Uterus (tissue), 4 donors: Measurements from ENCODE around the gene H19. TPM values are rescaled to one million over a fixed set of nuclear protein-coding genes. Genes with fewer than 3 reads are reported as not detected.

Experiments used
- DNase-seq, 2 donors: peaks; one replicate each; pipeline ENCODE4 v3.0.0-alpha.2; 2019 to 2020
- H3K27ac ChIP-seq, 2 donors: fragments of 200-600 bp; sonication (generic); 1 replicate in 1 of 2; 2 replicates in 1 of 2; pipeline ENCODE4 v1.5.1; 2016 to 2018
- H3K27me3 ChIP-seq, 2 donors: fragments of 200-600 bp; sonication (generic); one replicate each; pipeline ENCODE4 v1.5.1; 2018 to 2019; ENCODE audit warnings: control low read depth in 1 of 2
- H3K36me3 ChIP-seq, 2 donors: fragments of 200-600 bp; sonication (generic); one replicate each; pipeline ENCODE4 v1.5.1; 2019; ENCODE audit warnings: control low read depth in 1 of 2
- H3K4me1 ChIP-seq, 2 donors: fragments of 200-600 bp; sonication (generic); one replicate each; pipeline ENCODE4 v1.5.1; 2018 to 2019; ENCODE audit warnings: control low read depth in 1 of 2
- H3K4me3 ChIP-seq, 2 donors: fragments of 200-600 bp; sonication (generic); 1 replicate in 1 of 2; 2 replicates in 1 of 2; pipeline ENCODE4 v1.5.1; 2018 to 2019; ENCODE audit warnings: mild to moderate bottlenecking in 1 of 2
- H3K9me3 ChIP-seq, 2 donors: fragments of 200-600 bp; sonication (generic); one replicate each; pipeline ENCODE4 v1.5.1; 2019; ENCODE audit warnings: control low read depth in 1 of 2
- POLR2A ChIP-seq, 2 donors: fragments of 450-650 bp; IDR thresholded peaks; one replicate each; pipeline ENCODE4 v1.6.1; 2016; ENCODE audit warnings: antibody characterized with exemption in 2 of 2, mild to moderate bottlenecking in 1 of 2, moderate library complexity in 1 of 2
- intact Hi-C: fragments of 100-400 bp; cut with DNase I; formaldehyde crosslinking; loops from one replicate; pipeline ENCODE4 v1.15.1; 2023; ENCODE audit warnings: low total_unique reads
- total RNA-seq, 4 donors: library from RNA; depleted of rRNA in 3 of 4; stranded (reverse); fragments of >200 nt in 3 of 4; gene quantifications; one replicate each; pipeline versions ENCODE4 v1.1.0 to v1.2.4, GENCODE V29; 2014 to 2023
- TF ChIP-seq, protein P1 (sequence below), 4 experiments: fragments of 200-600 bp in 2 of 4; fragments of 450-650 bp in 2 of 4; sonication (generic) in 2 of 4; IDR thresholded peaks; one replicate each; pipeline ENCODE4 v1.5.1; 2016 to 2019; ENCODE audit warnings: antibody characterized with exemption in 4 of 4, mild to moderate bottlenecking in 2 of 4, moderate library complexity in 1 of 4
- donor health status: DM: yes; HTN: yes; CAD: no.

H19 gene
- total RNA-seq, 4 donors from 2014 or later, result 260 to 3,028 (median 463) TPM

DNA sequence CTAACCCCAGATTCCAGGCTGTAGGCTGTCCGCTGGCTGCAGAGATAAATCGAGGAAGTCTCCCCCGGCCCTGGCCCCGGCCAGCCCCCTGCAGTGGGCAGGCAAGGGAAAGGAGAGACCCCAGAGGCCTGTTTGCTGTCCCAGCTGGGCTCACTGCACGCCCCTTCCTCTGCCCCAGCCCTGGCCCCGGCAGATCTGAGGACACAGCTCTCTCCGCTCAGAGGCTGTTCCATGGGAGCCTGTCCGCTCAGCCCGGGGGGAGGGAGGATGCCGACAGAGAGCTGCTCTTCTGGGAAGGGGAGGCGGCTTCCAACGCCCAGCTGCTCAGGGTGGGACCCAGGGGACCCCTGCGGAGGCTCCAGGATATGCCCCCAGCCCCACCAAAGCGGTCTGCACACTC, 37.7 kb upstream of the H19 start:
- Histone ChIP-seq H3K4me1 (no peaks in the 10 kb centered on the region), H3K27me3 (no peaks in the 10 kb centered on the region), H3K9me3 (no peaks in the 10 kb centered on the region), H3K36me3 (no peaks in the 10 kb centered on the region), H3K4me3 (no peak overlapping the region), H3K27ac (no peak overlapping the region)
- intact Hi-C loops, result no loop called here
- no peak for TF ChIP-seq POLR2A (IDR thresholded peaks at IDR 0.05)
- TF ChIP-seq, protein P1, sequence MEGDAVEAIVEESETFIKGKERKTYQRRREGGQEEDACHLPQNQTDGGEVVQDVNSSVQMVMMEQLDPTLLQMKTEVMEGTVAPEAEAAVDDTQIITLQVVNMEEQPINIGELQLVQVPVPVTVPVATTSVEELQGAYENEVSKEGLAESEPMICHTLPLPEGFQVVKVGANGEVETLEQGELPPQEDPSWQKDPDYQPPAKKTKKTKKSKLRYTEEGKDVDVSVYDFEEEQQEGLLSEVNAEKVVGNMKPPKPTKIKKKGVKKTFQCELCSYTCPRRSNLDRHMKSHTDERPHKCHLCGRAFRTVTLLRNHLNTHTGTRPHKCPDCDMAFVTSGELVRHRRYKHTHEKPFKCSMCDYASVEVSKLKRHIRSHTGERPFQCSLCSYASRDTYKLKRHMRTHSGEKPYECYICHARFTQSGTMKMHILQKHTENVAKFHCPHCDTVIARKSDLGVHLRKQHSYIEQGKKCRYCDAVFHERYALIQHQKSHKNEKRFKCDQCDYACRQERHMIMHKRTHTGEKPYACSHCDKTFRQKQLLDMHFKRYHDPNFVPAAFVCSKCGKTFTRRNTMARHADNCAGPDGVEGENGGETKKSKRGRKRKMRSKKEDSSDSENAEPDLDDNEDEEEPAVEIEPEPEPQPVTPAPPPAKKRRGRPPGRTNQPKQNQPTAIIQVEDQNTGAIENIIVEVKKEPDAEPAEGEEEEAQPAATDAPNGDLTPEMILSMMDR (IDR thresholded peaks at IDR 0.05), result no peak
- DNase-seq, result no peak

DNA sequence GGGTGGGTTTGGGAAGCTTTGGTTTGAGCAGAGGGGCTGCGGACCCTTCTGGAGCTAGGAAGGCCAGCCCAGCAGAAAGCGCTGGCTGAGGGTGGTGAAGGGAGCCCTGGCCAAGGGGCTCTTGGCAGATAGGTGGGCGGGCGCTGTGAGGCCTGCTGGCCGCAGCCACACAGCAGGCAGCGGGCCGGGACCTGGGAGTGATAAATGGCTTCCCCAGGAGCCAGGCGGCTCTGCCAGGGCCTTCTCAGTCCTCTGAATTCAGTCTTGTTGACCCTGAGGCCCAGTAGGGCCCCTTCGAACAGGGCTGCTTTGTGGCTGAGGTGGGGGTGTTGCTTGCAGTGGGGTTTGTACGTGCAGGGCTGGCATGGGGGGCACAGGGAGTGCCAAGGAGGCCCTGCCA, 33.4 kb upstream of the H19 start:
- H3K27ac ChIP-seq, result no peak overlapping the region
- no peaks in the 10 kb centered on the region for H3K27me3 ChIP-seq
- intact Hi-C loops, result no loop called here
- TF ChIP-seq, protein P1 (IDR thresholded peaks at IDR 0.05), result no peak
- TF ChIP-seq POLR2A (IDR thresholded peaks at IDR 0.05), result no peak
- no peaks in the 10 kb centered on the region for H3K4me1 ChIP-seq
- H3K9me3 ChIP-seq, result no peaks in the 10 kb centered on the region
- DNase-seq, result no peak
- no peak overlapping the region for H3K4me3 ChIP-seq
- H3K36me3 ChIP-seq, result no peaks in the 10 kb centered on the region

DNA sequence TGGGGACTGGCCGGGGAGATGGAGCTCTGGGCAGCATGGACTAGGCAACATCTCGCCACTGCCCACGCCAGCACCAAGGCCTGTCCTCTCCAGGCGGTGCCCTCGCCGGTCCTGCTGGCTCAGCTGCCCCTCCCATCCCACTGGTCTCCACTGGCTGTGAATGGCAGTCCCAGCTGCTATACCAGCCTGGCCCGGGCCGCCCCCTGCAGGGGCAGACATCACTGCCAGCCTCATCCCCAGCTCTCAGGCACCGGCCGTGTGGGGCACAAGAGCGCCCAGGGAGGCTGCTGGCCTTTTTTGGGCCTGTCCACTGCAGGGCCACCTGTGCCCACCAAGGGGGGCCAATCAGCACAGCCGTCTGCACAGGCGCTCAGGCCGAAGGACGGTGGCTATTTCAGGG, 30.1 kb upstream of the H19 start:
- no peak overlapping the region for H3K4me3 ChIP-seq
- intact Hi-C loops, result no loop called here
- no peaks in the 10 kb centered on the region for H3K9me3 ChIP-seq
- no peaks in the 10 kb centered on the region for H3K27me3 ChIP-seq
- DNase-seq, result no peak
- no peak overlapping the region for H3K27ac ChIP-seq
- TF ChIP-seq, protein P1 (IDR thresholded peaks at IDR 0.05), result no peak
- TF ChIP-seq POLR2A (IDR thresholded peaks at IDR 0.05), result no peak
- H3K4me1 ChIP-seq, result no peaks in the 10 kb centered on the region
- H3K36me3 ChIP-seq, result no peaks in the 10 kb centered on the region

DNA sequence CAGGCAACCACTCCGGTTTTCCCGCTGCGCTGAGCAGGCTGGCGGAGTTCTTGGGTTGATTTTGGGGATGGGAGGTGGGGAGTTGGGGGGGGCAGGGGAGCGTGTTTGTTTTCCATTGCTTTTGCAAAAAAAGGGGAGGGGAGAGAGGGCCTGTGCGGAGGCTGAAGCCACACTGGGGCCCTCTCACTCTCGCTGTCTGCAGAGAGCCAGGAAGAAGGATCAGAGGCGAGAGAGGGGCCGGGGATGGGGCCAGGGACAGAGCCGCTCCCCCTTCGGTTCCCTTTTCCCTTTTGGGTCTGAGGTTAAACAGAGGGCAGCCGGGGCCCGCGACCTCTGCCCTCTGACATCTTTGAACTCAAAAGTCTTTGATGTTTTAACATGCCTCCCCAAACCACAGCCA, 17.4 kb upstream of the H19 start:
- intact Hi-C loops, result no loop called here
- Histone ChIP-seq H3K4me3 (no peak overlapping the region), H3K9me3 (no peaks in the 10 kb centered on the region), H3K27me3 (no peaks in the 10 kb centered on the region), H3K36me3 (no peaks in the 10 kb centered on the region), H3K27ac (no peak overlapping the region), H3K4me1 (no peaks in the 10 kb centered on the region)
- no peak for TF ChIP-seq POLR2A (IDR thresholded peaks at IDR 0.05)
- TF ChIP-seq, protein P1 (IDR thresholded peaks at IDR 0.05), result no peak
- DNase-seq, result no peak

DNA sequence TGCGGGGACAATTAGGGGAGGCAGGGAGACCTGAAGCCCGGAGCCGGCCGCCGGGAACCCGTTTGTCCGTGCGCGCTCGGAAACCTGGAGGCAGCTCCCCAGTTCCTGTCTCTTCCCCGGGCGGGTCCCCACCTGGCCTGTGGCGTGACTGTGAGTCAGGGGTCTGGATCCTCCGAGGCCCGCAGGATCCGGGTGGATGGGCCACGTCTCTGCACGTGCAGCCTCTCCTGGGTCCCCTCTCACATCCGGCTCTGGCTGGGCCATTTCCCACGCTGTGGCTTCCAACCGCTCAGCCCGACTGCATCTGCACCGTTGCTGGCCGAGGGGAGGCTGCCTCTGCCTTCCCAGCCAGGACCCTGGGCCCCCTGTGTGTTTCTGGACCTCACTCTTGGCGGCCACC, 14.8 kb upstream of the H19 start:
- DNase-seq, result no peak
- no peaks in the 10 kb centered on the region for H3K4me1 ChIP-seq
- H3K27ac ChIP-seq, result no peak overlapping the region
- TF ChIP-seq, protein P1 (IDR thresholded peaks at IDR 0.05), result no peak
- TF ChIP-seq POLR2A (IDR thresholded peaks at IDR 0.05), result no peak
- H3K27me3 ChIP-seq, result no peaks in the 10 kb centered on the region
- intact Hi-C loops, result no loop called here
- no peak overlapping the region for H3K4me3 ChIP-seq
- H3K9me3 ChIP-seq, result no peaks in the 10 kb centered on the region
- no peaks in the 10 kb centered on the region for H3K36me3 ChIP-seq
